GM13976 (cell line): ENCODE results near the gene GRAMD1B.
"Not testable (repeated sequence)": the region's sequence is repeated elsewhere in the genome, so short reads cannot be mapped to it uniquely, and the experiment has no call there.

Experiments used
- DNase-seq: peaks from one replicate; pipeline ENCODE4 v3.0.0; 2012; ENCODE audit warnings: low spot score
- CTCF ChIP-seq: IDR thresholded peaks from 2 replicates; pipeline ENCODE4 v1.5.1; 2012; ENCODE audit warnings: borderline replicate concordance, mild to moderate bottlenecking; ENCODE audit not compliant: insufficient read depth; ENCODE audit errors: extremely low read depth, missing control alignments, control extremely low read depth
- in situ Hi-C: fragments of 300-500 bp; cut with MboI; formaldehyde crosslinking; loops from one replicate; pipeline ENCODE4 v1.12.0; 2022; ENCODE audit warnings: low sequenced_read_pairs, mixed read lengths, inconsistent platforms; ENCODE audit not compliant: unreplicated experiment

Gene GRAMD1B

GRCh38 chr11:123460012-123460700 is 30.1 kb downstream of the GRAMD1B start:
- no peak for TF ChIP-seq CTCF

GRCh38 chr11:123461164-123461563 is 31.1 kb downstream of the GRAMD1B start:
- no peak for TF ChIP-seq CTCF
- in situ Hi-C loops = no loop called here
- no peak for DNase-seq

More at GRCh38 chr11:123460012-123460700, 30.1 kb downstream of the GRAMD1B start:
- in situ Hi-C loops = no loop called here
- no peak for DNase-seq

- DNase-seq, in situ Hi-C loops: not testable (repeated sequence)
These were observed 35.6 kb downstream of the GRAMD1B start for GRCh38 chr11:123465667-123466066.

DNA sequence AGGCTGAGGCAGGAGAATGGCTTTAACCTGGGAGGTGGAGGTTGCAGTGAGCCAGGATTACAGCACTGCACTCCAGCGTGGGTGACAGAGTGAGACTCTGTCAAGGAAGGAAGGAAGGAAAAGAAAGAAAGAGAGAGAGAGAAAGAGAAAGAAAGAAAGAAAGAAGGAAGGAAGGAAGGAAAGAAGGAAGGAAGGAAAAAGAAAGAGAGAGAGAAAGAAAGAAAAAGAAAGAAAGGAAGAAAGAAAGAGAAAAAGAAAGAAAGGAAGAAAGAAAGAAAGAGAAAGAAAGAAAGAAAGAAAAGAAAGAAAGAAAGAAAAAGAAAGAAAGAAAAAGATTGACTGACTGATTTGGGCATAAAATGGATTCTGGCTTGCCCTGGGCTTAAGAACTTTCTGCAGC is 36.1 kb downstream of the GRAMD1B start:
- in situ Hi-C loops = not testable (repeated sequence)

GRCh38 chr11:123469089-123469488 is 39.0 kb downstream of the GRAMD1B start:
- no peak for TF ChIP-seq CTCF
- in situ Hi-C loops = no loop called here
- no peak for DNase-seq

More for the DNA sequence above, 36.1 kb downstream of the GRAMD1B start:
- not testable (repeated sequence) for DNase-seq

- no peak for TF ChIP-seq CTCF
- DNase-seq = no peak
These were observed 39.5 kb downstream of the GRAMD1B start for GRCh38 chr11:123469586-123469985.

GRCh38 chr11:123470842-123471241 is 40.8 kb downstream of the GRAMD1B start:
- TF ChIP-seq CTCF = no peak
- in situ Hi-C loops = loop anchor here (10.0 kb wide), 1 partner anchor 166 kb away; no protein-coding TSS in a partner anchor

More at GRCh38 chr11:123469586-123469985, 39.5 kb downstream of the GRAMD1B start:
- in situ Hi-C loops = no loop called here

More at GRCh38 chr11:123470842-123471241, 40.8 kb downstream of the GRAMD1B start:
- no peak for DNase-seq
